Hepatocyte (in vitro differentiated cells): Measurements from ENCODE around the gene GPR157. TPM values are rescaled to one million over a fixed set of nuclear protein-coding genes. Genes with fewer than 3 reads are reported as not detected.
A peak's percentile ranks its signal among the peaks of the same experiment; 100 is the strongest.

Experiments used
- DNase-seq: peaks from one replicate; pipeline ENCODE4 v3.0.0-alpha.2; 2016; ENCODE audit warnings: low spot score
- H2AFZ ChIP-seq: fragments of 200-600 bp; sonication (generic); 2 replicates; pipeline ENCODE4 v1.6.0; 2016; ENCODE audit warnings: antibody characterized with exemption, mild to moderate bottlenecking
- H3K27ac ChIP-seq: fragments of 200-600 bp; sonication (generic); 2 replicates; pipeline ENCODE4 v1.5.1; 2016; ENCODE audit warnings: mild to moderate bottlenecking
- H3K27me3 ChIP-seq: fragments of 200-600 bp; sonication (generic); 2 replicates; pipeline ENCODE4 v1.6.1; 2016
- H3K36me3 ChIP-seq: fragments of 200-600 bp; sonication (generic); replicated peaks from 2 replicates; pipeline ENCODE4 v1.5.1; 2016; ENCODE audit warnings: low read depth; ENCODE audit not compliant: insufficient read depth
- H3K4me1 ChIP-seq: fragments of 200-600 bp; sonication (generic); 2 replicates; pipeline ENCODE4 v1.5.1; 2016; ENCODE audit warnings: mild to moderate bottlenecking, moderate library complexity; ENCODE audit not compliant: insufficient read depth
- H3K4me2 ChIP-seq: fragments of 200-600 bp; sonication (generic); 2 replicates; pipeline ENCODE4 v1.6.0; 2016
- H3K4me3 ChIP-seq: fragments of 200-600 bp; sonication (generic); 2 replicates; pipeline ENCODE4 v1.5.1; 2016; ENCODE audit warnings: mild to moderate bottlenecking
- H3K79me2 ChIP-seq: fragments of 200-600 bp; sonication (generic); 2 replicates; pipeline ENCODE4 v1.6.0; 2017; ENCODE audit warnings: mild to moderate bottlenecking
- H3K9me2 ChIP-seq: fragments of 200-600 bp; sonication (generic); replicated peaks from 2 replicates; pipeline ENCODE4 v1.6.0; 2017; ENCODE audit warnings: mild to moderate bottlenecking; ENCODE audit not compliant: insufficient read depth
- H3K9me3 ChIP-seq: fragments of 200-600 bp; sonication (generic); 2 replicates; pipeline ENCODE4 v1.5.1; 2016; ENCODE audit warnings: low read depth, mild to moderate bottlenecking
- H4K20me1 ChIP-seq: fragments of 200-600 bp; sonication (generic); 2 replicates; pipeline ENCODE4 v1.6.0; 2016; ENCODE audit warnings: mild to moderate bottlenecking; ENCODE audit not compliant: insufficient read depth, poor library complexity, severe bottlenecking
- EZH2 ChIP-seq: fragments of 200-600 bp; sonication (generic); IDR thresholded peaks from 2 replicates; pipeline ENCODE4 v1.6.1; 2016; ENCODE audit warnings: antibody characterized with exemption, mild to moderate bottlenecking, borderline replicate concordance
- EZH2phosphoT487 ChIP-seq: fragments of 200-600 bp; sonication (generic); IDR thresholded peaks from one replicate; pipeline ENCODE4 v1.6.1; 2018; ENCODE audit warnings: antibody characterized with exemption, mild to moderate bottlenecking, low read depth, moderate library complexity; ENCODE audit not compliant: unreplicated experiment, severe bottlenecking
- WGBS: methylation state at CpG from one replicate; pipeline ENCODE4 v1.1.6; 2016; ENCODE audit warnings: low lambda C conversion rate; ENCODE audit errors: missing lambda C conversion rate; 5-methylcytosine and 5-hydroxymethylcytosine counted together
- polyA plus RNA-seq: library from polyadenylated mRNA; unstranded; fragments of >200 nt; fragmentation: Nextera tagmentation; extraction: Ambion mirVana; gene quantifications from 2 replicates; pipeline ENCODE4 v1.2.1, GENCODE V29; 2016
- total RNA-seq: library from RNA; depleted of rRNA; stranded (reverse); fragments of >200 nt; gene quantifications from 2 replicates; pipeline ENCODE4 v1.2.3, GENCODE V29; 2014
- TF ChIP-seq, protein P1 (sequence below): fragments of 200-600 bp; sonication (generic); IDR thresholded peaks from 2 replicates; pipeline ENCODE4 v1.5.1; 2016; ENCODE audit warnings: antibody characterized with exemption, mild to moderate bottlenecking; ENCODE audit not compliant: poor library complexity

The GPR157 gene
- total and polyA plus RNA-seq, 2 experiments from 2014 or later = 14.4 to 18.6 TPM

DNA sequence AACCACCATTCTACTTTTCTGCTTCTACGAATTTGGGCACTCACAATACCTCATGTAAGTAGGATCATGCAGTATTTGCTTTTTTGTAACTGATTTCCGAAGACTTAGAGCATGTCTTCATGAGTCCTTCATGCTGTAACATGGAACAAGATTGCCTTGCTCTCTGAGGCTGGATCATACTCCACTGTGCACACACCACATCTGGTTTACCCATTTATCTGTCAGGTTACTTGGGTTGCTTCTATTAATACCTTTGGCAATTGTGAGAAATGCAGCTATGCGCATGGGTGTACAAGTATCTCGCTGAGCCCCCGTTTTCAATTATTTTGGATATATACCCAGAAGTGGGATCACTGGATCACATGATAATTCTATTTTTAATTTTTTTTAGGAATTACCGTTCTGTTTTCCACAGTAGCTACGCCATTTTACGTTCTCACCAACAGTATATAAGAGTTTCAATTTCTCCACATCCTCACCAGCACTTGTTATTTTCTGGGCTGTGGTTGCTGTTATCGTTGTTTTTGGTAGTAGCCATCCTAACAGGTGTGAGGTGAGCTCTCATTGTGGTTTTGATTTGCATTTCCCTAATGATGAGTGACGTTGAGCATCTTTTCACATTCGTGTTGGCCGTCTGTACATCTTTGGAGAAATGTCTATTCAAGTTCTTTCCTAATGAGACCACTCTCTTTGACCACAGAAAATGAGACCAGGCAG is 48.8 kb downstream of the GPR157 start:
- Histone ChIP-seq H3K9me2 (no peaks in the 10 kb centered on the region), H3K9me3 (no peaks in the 10 kb centered on the region), H3K4me2 (no peak overlapping the region), H2AFZ (no peak overlapping the region), H3K36me3 (no peaks in the 10 kb centered on the region), H3K27ac (peak overlapping the region; percentile 28), H3K4me1 (peaks cover 7% of the 10 kb centered on the region), H3K4me3 (no peak overlapping the region), H4K20me1 (no peaks in the 10 kb centered on the region), H3K27me3 (no peaks in the 10 kb centered on the region), H3K79me2 (no peaks in the 10 kb centered on the region)
- TF ChIP-seq, protein P1, sequence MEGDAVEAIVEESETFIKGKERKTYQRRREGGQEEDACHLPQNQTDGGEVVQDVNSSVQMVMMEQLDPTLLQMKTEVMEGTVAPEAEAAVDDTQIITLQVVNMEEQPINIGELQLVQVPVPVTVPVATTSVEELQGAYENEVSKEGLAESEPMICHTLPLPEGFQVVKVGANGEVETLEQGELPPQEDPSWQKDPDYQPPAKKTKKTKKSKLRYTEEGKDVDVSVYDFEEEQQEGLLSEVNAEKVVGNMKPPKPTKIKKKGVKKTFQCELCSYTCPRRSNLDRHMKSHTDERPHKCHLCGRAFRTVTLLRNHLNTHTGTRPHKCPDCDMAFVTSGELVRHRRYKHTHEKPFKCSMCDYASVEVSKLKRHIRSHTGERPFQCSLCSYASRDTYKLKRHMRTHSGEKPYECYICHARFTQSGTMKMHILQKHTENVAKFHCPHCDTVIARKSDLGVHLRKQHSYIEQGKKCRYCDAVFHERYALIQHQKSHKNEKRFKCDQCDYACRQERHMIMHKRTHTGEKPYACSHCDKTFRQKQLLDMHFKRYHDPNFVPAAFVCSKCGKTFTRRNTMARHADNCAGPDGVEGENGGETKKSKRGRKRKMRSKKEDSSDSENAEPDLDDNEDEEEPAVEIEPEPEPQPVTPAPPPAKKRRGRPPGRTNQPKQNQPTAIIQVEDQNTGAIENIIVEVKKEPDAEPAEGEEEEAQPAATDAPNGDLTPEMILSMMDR = no peak
- TF ChIP-seq EZH2phosphoT487 (no peak), EZH2 (no peak)
- 93% methylated on average over 12 of the region's 12 CpGs for WGBS
- DNase-seq = no peak

DNA sequence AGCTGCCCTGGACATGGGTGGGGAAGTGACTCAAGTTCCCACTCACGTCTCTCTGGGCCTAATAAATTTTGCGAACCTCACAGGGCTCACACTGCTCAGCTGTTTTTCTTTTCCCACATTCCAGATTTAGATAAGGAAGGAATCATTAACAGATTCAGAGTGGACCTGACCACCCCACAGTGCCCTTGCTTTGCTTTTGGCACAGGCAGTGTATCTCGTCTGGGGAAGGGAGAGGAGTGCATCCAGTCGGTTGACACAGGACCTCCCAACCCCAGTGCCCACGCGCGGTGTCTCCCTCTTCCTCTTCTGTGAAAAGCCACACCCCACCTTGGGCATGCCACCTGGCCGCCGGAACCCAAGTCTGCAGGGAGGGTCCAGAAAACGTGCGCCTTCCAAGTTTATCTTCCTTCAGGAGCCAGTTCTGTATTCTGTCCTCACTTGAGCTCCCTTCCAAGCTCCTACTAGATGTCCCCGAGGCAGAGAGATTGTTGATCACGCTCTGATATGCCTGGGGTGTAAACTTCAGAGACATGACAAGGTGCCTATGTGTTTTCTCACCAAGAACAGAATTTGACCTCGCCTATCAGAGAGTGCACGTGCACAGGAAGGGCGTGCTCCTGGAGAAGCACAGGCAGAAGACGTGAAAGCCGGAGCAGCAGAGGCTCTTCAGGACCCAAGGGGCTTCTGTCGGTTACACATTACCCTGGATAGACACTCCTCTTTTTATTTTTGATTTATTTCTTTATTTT is 50.0 kb downstream of the GPR157 start:
- H3K9me2 ChIP-seq = no peaks in the 10 kb centered on the region
- TF ChIP-seq EZH2phosphoT487 (no peak), EZH2 (no peak)
- TF ChIP-seq, protein P1 = no peak
- 57% methylated on average over 19 of the region's 19 CpGs for WGBS
- H3K4me3 ChIP-seq = no peak overlapping the region
- H3K79me2 ChIP-seq = no peaks in the 10 kb centered on the region
- H3K4me2 ChIP-seq = no peak overlapping the region
- H3K27me3 ChIP-seq = no peaks in the 10 kb centered on the region
- H3K36me3 ChIP-seq = no peaks in the 10 kb centered on the region
- peak overlapping the region; percentile 77 for H3K27ac ChIP-seq
- peak; percentile 55 for DNase-seq
- H2AFZ ChIP-seq = no peak overlapping the region
- no peaks in the 10 kb centered on the region for H3K9me3 ChIP-seq
- peaks cover 7% of the 10 kb centered on the region for H3K4me1 ChIP-seq
- no peaks in the 10 kb centered on the region for H4K20me1 ChIP-seq

DNA sequence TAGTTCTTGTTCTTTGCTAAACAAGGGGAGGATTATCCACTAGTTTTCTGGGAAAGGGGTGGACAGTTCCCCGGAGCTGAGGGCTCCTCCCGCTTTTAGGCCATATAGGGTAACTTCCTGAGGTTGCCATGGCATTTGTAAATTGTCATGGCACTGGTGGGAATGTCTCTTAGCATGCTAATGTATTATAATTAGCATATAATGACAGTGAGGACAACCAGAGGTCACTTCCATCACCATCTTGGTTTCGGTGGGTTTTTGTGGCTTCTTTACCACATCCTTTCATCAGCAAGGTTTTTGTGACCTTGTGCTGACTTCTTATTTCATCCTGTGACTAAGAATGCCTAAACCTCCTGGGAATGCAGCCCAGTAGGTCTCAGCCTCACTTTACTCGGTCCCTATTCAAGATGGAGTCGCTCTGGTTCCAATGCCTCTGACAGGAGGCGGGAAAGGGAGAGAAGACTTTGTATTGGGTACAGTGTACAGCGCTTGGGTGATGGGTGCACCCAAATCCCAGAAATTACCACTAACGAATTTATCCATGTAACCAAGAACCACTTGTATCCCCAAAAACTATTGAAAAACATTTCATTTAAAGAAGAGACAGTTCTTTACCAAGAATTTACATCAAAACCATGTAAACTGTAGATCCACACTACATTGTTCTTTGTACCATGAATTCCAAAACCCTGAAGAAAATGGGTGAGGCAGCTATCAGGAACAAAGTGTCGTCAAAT is 50.7 kb downstream of the GPR157 start:
- Histone ChIP-seq H2AFZ (no peak overlapping the region), H3K4me2 (no peak overlapping the region), H3K36me3 (no peaks in the 10 kb centered on the region), H3K79me2 (no peaks in the 10 kb centered on the region), H4K20me1 (no peaks in the 10 kb centered on the region), H3K27ac (peak overlapping the region; percentile 77), H3K4me1 (peaks cover 7% of the 10 kb centered on the region), H3K9me2 (no peaks in the 10 kb centered on the region), H3K27me3 (no peaks in the 10 kb centered on the region), H3K9me3 (no peaks in the 10 kb centered on the region), H3K4me3 (no peak overlapping the region)
- 87% methylated on average over 8 of the region's 9 CpGs for WGBS
- no peak for DNase-seq
- TF ChIP-seq EZH2phosphoT487 (no peak), EZH2 (no peak)
- TF ChIP-seq, protein P1 = no peak
